Upper lobe of left lung (tissue), 6 donors: ENCODE results near the gene PBOV1. TPM values are rescaled to one million over a fixed set of nuclear protein-coding genes. Genes with fewer than 3 reads are reported as not detected.

Experiments
- ATAC-seq, 2 donors: fragments of 200-7000 bp; cut with Tn5 transposase; one replicate each; pipeline ENCODE4 v1.9.1; 2022; ENCODE audit warnings: mild to moderate bottlenecking in 2 of 2, moderate library complexity in 2 of 2; ENCODE audit not compliant: low FRiP score in 2 of 2
- DNase-seq, 2 donors: peaks; one replicate each; pipeline ENCODE4 v3.0.0-alpha.2; 2019 to 2020
- H3K27ac ChIP-seq, 4 donors: fragments of 200-600 bp; sonication (generic); one replicate each; pipeline ENCODE4 v1.5.1; 2016 to 2019
- H3K27me3 ChIP-seq, 4 donors: fragments of 200-600 bp; sonication (generic); one replicate each; pipeline ENCODE4 v1.5.1; 2017 to 2019
- H3K36me3 ChIP-seq, 4 donors: fragments of 200-600 bp; sonication (generic); one replicate each; pipeline ENCODE4 v1.5.1; 2016 to 2019
- H3K4me1 ChIP-seq, 4 donors: fragments of 200-600 bp; sonication (generic); one replicate each; pipeline ENCODE4 v1.5.1; 2018 to 2019
- H3K4me3 ChIP-seq, 4 donors: fragments of 200-600 bp; sonication (generic); one replicate each; pipeline ENCODE4 v1.5.1; 2017 to 2019; ENCODE audit warnings: mild to moderate bottlenecking in 2 of 4, moderate library complexity in 1 of 4
- H3K9me3 ChIP-seq, 4 donors: fragments of 200-600 bp; sonication (generic); one replicate each; pipeline ENCODE4 v1.5.1; 2018 to 2019
- EP300 ChIP-seq, 4 donors: sonication (generic); formaldehyde crosslinking; IDR thresholded peaks; one replicate each; pipeline ENCODE4 v1.5.1; 2017; ENCODE audit warnings: antibody characterized with exemption in 4 of 4, control low read depth in 2 of 4
- POLR2A ChIP-seq, 4 donors: fragments of 450-650 bp; IDR thresholded peaks; one replicate each; pipeline ENCODE4 v1.5.1; 2016 to 2017; ENCODE audit warnings: antibody characterized with exemption in 4 of 4, mild to moderate bottlenecking in 2 of 4
- POLR2AphosphoS5 ChIP-seq, 2 donors: sonication (generic); formaldehyde crosslinking; IDR thresholded peaks; one replicate each; pipeline ENCODE4 v1.5.1; 2017; ENCODE audit warnings: antibody characterized with exemption in 2 of 2
- WGBS, 2 donors: methylation state at CpG; one replicate each; pipeline ENCODE4 v1.1.5; 2017 to 2018; 5-methylcytosine and 5-hydroxymethylcytosine counted together
- total RNA-seq, 6 donors: library from RNA; depleted of rRNA in 4 of 6; stranded (reverse); fragments of >200 nt in 4 of 6; gene quantifications; one replicate each; pipeline versions ENCODE4 v1.1.0 to v1.2.1, GENCODE V29; 2016 to 2021
- TF ChIP-seq, protein P1 (sequence below), 6 experiments: fragments of 450-650 bp in 4 of 6; fragments of 200-600 bp in 2 of 6; sonication (generic) in 2 of 6; IDR thresholded peaks; one replicate each; pipeline ENCODE4 v1.5.1; 2016 to 2019; ENCODE audit warnings: antibody characterized with exemption in 6 of 6
- donor health status: DM: no; HTN: no; CAD: no; lungs with moderate emphysema.
- donor health status: DM: no; HTN: yes; CAD: no; lungs with severe emphysema.

PBOV1 gene
- total RNA-seq, 6 donors from 2014 or later: not detected

DNA sequence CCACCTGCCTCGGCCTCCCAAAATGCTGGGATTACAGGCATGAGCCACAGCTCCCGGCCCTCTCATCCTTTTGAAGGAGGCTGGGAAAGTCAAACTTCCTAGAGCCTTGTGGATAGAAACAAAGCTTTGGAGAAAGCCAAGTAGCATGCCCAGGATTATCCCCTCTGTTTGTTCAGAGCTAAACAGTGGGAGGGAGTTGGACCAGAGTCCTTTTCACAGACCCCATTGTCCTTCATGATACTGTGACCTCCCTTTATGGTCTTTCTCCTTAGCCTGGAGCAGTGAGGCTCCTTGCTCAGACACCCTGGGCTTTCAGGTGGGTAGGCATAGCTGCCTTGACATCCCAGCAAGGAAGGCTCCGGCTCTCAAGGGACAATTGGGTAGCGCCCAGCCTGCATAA lies 31.1 kb downstream of the PBOV1 start:
- Histone ChIP-seq H3K4me1 (peaks cover 0 to 9% (median 0%) of the 10 kb centered on the region in 4 donors), H3K27me3 (no peaks in the 10 kb centered on the region), H3K27ac (no peak overlapping the region), H3K4me3 (no peak overlapping the region), H3K9me3 (no peaks in the 10 kb centered on the region), H3K36me3 (no peaks in the 10 kb centered on the region)
- ATAC-seq: no peak
- TF ChIP-seq POLR2AphosphoS5 (IDR thresholded peaks at IDR 0.05) (no peak), EP300 (IDR thresholded peaks at IDR 0.05) (no peak), POLR2A (IDR thresholded peaks at IDR 0.05) (no peak)
- TF ChIP-seq, protein P1, sequence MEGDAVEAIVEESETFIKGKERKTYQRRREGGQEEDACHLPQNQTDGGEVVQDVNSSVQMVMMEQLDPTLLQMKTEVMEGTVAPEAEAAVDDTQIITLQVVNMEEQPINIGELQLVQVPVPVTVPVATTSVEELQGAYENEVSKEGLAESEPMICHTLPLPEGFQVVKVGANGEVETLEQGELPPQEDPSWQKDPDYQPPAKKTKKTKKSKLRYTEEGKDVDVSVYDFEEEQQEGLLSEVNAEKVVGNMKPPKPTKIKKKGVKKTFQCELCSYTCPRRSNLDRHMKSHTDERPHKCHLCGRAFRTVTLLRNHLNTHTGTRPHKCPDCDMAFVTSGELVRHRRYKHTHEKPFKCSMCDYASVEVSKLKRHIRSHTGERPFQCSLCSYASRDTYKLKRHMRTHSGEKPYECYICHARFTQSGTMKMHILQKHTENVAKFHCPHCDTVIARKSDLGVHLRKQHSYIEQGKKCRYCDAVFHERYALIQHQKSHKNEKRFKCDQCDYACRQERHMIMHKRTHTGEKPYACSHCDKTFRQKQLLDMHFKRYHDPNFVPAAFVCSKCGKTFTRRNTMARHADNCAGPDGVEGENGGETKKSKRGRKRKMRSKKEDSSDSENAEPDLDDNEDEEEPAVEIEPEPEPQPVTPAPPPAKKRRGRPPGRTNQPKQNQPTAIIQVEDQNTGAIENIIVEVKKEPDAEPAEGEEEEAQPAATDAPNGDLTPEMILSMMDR (IDR thresholded peaks at IDR 0.05): no peak
- DNase-seq: no peak
- WGBS, 2 donors: 83 to 98% methylated on average over 2 to 4 of the region's 4 CpGs

DNA sequence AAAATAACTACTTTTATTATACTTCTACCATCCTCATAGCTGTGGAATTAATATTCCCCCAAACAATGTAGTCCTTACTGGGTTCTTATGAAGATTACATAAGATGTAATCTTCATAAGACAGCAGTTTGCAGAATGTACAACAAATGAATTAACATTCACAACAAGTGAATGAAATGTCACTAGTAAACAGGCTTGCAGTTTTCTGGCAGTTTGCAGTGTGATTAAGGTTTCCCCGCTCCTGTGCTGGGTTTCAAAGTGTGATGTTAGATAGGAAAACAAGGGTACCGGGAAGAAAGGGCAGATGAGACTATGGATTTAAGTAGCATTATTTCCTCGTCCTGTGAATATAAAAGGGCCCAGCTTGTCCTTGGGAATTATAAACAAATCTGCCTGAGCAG lies 34.1 kb downstream of the PBOV1 start:
- TF ChIP-seq, protein P1 (IDR thresholded peaks at IDR 0.05): no peak
- TF ChIP-seq POLR2AphosphoS5 (IDR thresholded peaks at IDR 0.05) (no peak), POLR2A (IDR thresholded peaks at IDR 0.05) (no peak), EP300 (IDR thresholded peaks at IDR 0.05) (no peak)
- 79 to 81% methylated on average over 3 of the region's 3 CpGs for WGBS, 2 donors
- H3K9me3 ChIP-seq: no peaks in the 10 kb centered on the region

DNA sequence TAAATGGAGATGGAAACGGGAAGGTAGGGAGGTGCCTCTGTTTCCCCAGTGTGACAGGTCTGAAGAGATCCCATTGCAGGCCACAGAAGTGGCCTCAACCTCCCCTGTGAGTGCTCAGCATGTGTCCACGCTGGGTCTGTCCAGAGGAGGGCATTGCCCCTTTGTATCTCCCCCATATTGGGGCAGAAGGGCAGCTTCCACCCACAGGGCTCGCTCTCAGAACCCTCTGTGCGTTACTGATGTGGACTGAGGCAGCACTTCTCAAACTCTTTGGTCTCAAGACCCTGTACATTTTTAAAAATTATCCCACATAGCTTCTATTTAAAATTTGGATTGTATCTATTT lies 34.5 kb downstream of the PBOV1 start:
- DNase-seq: no peak
- no peak for ATAC-seq
- peaks cover 0 to 5% (median 0%) of the 10 kb centered on the region in 4 donors for H3K4me1 ChIP-seq
- TF ChIP-seq, protein P1 (IDR thresholded peaks at IDR 0.05): no peak
- TF ChIP-seq EP300 (IDR thresholded peaks at IDR 0.05) (no peak), POLR2AphosphoS5 (IDR thresholded peaks at IDR 0.05) (no peak), POLR2A (IDR thresholded peaks at IDR 0.05) (no peak)
- WGBS, 2 donors: 90 to 93% methylated on average over 3 to 4 of the region's 4 CpGs
- H3K27me3 ChIP-seq: no peaks in the 10 kb centered on the region
- no peak overlapping the region for H3K27ac ChIP-seq
- no peaks in the 10 kb centered on the region for H3K9me3 ChIP-seq
- no peaks in the 10 kb centered on the region for H3K36me3 ChIP-seq
- no peak overlapping the region for H3K4me3 ChIP-seq

More for the DNA sequence above, 34.1 kb downstream of the PBOV1 start:
- Histone ChIP-seq H3K36me3 (no peaks in the 10 kb centered on the region), H3K27me3 (no peaks in the 10 kb centered on the region), H3K4me1 (peaks cover 0 to 9% (median 0%) of the 10 kb centered on the region in 4 donors), H3K4me3 (no peak overlapping the region), H3K27ac (no peak overlapping the region)
- DNase-seq (no peak), ATAC-seq (no peak)

DNA sequence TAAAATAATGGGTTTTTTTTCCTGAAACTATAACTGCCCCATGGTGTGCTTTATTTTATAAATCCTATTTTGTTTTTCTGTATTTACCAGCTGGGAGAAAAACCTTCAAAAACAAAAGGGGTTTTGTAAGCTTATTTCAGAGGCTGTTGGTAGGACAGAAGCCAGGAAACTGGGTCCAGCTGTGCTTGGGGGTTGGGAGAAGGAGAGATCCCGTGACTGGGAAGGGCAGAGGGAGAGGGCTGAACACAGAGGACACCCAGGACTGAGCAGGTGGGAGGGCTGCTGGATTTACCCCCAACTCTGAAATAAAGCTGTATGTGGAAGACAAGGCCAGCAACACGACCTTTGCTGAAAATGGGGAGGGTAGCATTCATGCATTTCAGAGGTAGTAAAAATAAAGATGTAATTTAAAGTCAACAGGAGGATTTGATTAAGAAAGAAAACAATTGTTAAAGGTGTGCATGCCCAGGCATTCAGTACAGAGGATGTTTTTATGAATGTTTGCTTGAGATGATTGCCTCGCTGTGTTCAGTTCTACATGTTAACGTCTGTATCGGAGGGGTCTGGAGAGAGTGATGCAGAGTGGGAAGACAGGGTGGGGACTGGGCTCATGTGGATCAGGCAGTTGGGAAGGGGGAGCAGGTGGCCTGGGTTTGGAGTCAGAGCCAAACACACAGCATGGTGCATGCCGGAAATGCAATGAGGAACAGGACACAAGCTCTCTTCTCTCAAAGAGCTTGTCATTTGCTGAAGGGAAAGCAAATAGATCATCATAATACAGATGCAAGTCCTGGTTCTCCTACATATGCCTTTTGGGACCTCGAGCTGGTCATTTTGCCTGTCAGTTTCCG lies 35.1 kb downstream of the PBOV1 start:
- TF ChIP-seq POLR2A (IDR thresholded peaks at IDR 0.05) (no peak), EP300 (IDR thresholded peaks at IDR 0.05) (no peak), POLR2AphosphoS5 (IDR thresholded peaks at IDR 0.05) (no peak)
- TF ChIP-seq, protein P1 (IDR thresholded peaks at IDR 0.05): no peak
- ATAC-seq (no peak), DNase-seq (no peak)
- H3K27ac ChIP-seq: no peak overlapping the region
- H3K4me3 ChIP-seq: no peak overlapping the region
- 79 to 80% methylated on average over 8 of the region's 8 CpGs for WGBS, 2 donors
- H3K4me1 ChIP-seq: no peaks in the 10 kb centered on the region
- no peaks in the 10 kb centered on the region for H3K27me3 ChIP-seq
- peaks cover 0 to 2% (median 0%) of the 10 kb centered on the region in 4 donors for H3K9me3 ChIP-seq
- H3K36me3 ChIP-seq: no peaks in the 10 kb centered on the region
